SK-N-SH (cell line): ENCODE data around the gene SLC6A13. TPM values are rescaled to one million over a fixed set of nuclear protein-coding genes. Genes with fewer than 3 reads are reported as not detected.

ENCODE experiments used
- CTCF ChIA-PET: fragments of 300-600, 350-600 bp; formaldehyde crosslinking; extraction: SDS; loops from one replicate; lab custom pipeline; 2021; lab: Yijun Ruan, JAX
- POLR2A ChIA-PET: fragments of 350-600 bp; sonication (Branson Sonifier 250); formaldehyde crosslinking; extraction: SDS; loops from one replicate; lab custom pipeline; 2020; ENCODE audit warnings: antibody characterized with exemption, inconsistent platforms; lab: Yijun Ruan, JAX
- DNase-seq: peaks from one replicate; pipeline ENCODE4 v3.0.0; 2012
- H2AFZ ChIP-seq: fragments of 200-600 bp; sonication (generic); 2 replicates; pipeline ENCODE4 v1.8.1; 2016; ENCODE audit warnings: antibody characterized with exemption, mild to moderate bottlenecking, low read depth
- H3F3A ChIP-seq: fragments of 200-600 bp; sonication (generic); replicated peaks from 2 replicates; pipeline ENCODE3; 2016; ENCODE audit warnings: antibody characterized with exemption, mild to moderate bottlenecking; ENCODE audit not compliant: insufficient read depth
- H3K27ac ChIP-seq, 2 experiments: fragments of 200-500 bp in 1 of 2; fragments of 200-600 bp in 1 of 2; sonication (Bioruptor generic) in 1 of 2; sonication (generic), shearing (Covaris generic) in 1 of 2; 2 replicates each; pipeline versions ENCODE4 v1.5.1 to v1.6.1; 2014 to 2016; ENCODE audit warnings: low read depth in 2 of 2, inconsistent platforms in 1 of 2, low read length in 1 of 2, mild to moderate bottlenecking in 1 of 2, mixed read lengths in 1 of 2
- H3K27me3 ChIP-seq: fragments of 200-600 bp; sonication (generic), shearing (Covaris generic); 2 replicates; pipeline ENCODE4 v1.6.1; 2016; ENCODE audit warnings: mixed run types; ENCODE audit not compliant: insufficient read depth
- H3K36me3 ChIP-seq, 2 experiments: fragments of 200-500 bp in 1 of 2; fragments of 200-600 bp in 1 of 2; sonication (Bioruptor generic) in 1 of 2; sonication (generic) in 1 of 2; replicated peaks in 1 of 2; 2 replicates each; pipeline versions ENCODE3 to v1.5.1; 2014 to 2016; ENCODE audit warnings: low read length in 1 of 2, mild to moderate bottlenecking in 1 of 2; ENCODE audit not compliant: insufficient read depth in 2 of 2, control insufficient read depth in 1 of 2
- H3K4me1 ChIP-seq, 2 experiments: fragments of 200-500 bp in 1 of 2; fragments of 200-600 bp in 1 of 2; sonication (Bioruptor generic) in 1 of 2; sonication (generic), shearing (Covaris generic) in 1 of 2; 2 replicates each; pipeline versions ENCODE4 v1.5.1 to v1.6.1; 2014 to 2016; ENCODE audit warnings: low read depth in 1 of 2, low read length in 1 of 2, mixed run types in 1 of 2; ENCODE audit not compliant: insufficient read depth in 2 of 2, control insufficient read depth in 1 of 2
- H3K4me2 ChIP-seq: fragments of 200-600 bp; sonication (generic), shearing (Covaris generic); 2 replicates; pipeline ENCODE4 v1.6.1; 2017; ENCODE audit warnings: mixed run types
- H3K4me3 ChIP-seq, 2 experiments: fragments of 200-500 bp in 1 of 2; fragments of 200-600 bp in 1 of 2; sonication (Bioruptor generic) in 1 of 2; sonication (generic), shearing (Covaris generic) in 1 of 2; 2 replicates each; pipeline versions ENCODE4 v1.5.1 to v1.8.1; 2014 to 2016; ENCODE audit warnings: low read depth in 2 of 2, inconsistent platforms in 1 of 2, low read length in 1 of 2, mild to moderate bottlenecking in 1 of 2, mixed read lengths in 1 of 2, moderate library complexity in 1 of 2
- H3K79me2 ChIP-seq: fragments of 200-600 bp; sonication (generic); 2 replicates; pipeline ENCODE4 v1.8.1; 2017; ENCODE audit warnings: mild to moderate bottlenecking; ENCODE audit not compliant: insufficient read depth
- H3K9ac ChIP-seq: fragments of 200-600 bp; sonication (generic); 2 replicates; pipeline ENCODE4 v1.6.1; 2017; ENCODE audit warnings: mixed run types
- H3K9me2 ChIP-seq: fragments of 200-600 bp; sonication (generic); 2 replicates; pipeline ENCODE4 v1.6.1; 2017; ENCODE audit warnings: mixed run types
- H3K9me3 ChIP-seq: fragments of 200-600 bp; sonication (generic); 2 replicates; pipeline ENCODE4 v1.6.1; 2017; ENCODE audit warnings: mixed run types, mild to moderate bottlenecking, moderate library complexity
- H4K20me1 ChIP-seq: fragments of 200-600 bp; sonication (generic); 2 replicates; pipeline ENCODE4 v1.6.1; 2017; ENCODE audit warnings: mild to moderate bottlenecking, mixed run types; ENCODE audit not compliant: insufficient read depth
- CHD2 ChIP-seq: fragments of 150-350 bp; IDR thresholded peaks from 2 replicates; pipeline ENCODE4 v1.6.1; 2018; ENCODE audit warnings: low read length; ENCODE audit not compliant: partially characterized antibody
- CTCF ChIP-seq: fragments of 200-600 bp; sonication (generic); IDR thresholded peaks from 2 replicates; pipeline ENCODE4 v1.6.1; 2017; ENCODE audit warnings: antibody characterized with exemption, mild to moderate bottlenecking, moderate library complexity
- FOSL2 ChIP-seq: IDR thresholded peaks from 2 replicates; pipeline ENCODE4 v1.4.0; 2012; ENCODE audit warnings: low read depth, mild to moderate bottlenecking, moderate library complexity, borderline replicate concordance
- FOXM1 ChIP-seq: IDR thresholded peaks from 2 replicates; pipeline ENCODE4 v1.4.0; 2012; ENCODE audit warnings: low read depth, mild to moderate bottlenecking
- GATA2 ChIP-seq: sonication (generic); formaldehyde crosslinking; IDR thresholded peaks from 2 replicates; pipeline ENCODE4 v1.5.0; 2020; ENCODE audit warnings: mild to moderate bottlenecking, missing genetic modification reagents
- IRF3 ChIP-seq: fragments of 150-350 bp; IDR thresholded peaks from 2 replicates; pipeline ENCODE4 v1.6.1; 2016; ENCODE audit warnings: mild to moderate bottlenecking, low read depth, low read length
- MAX ChIP-seq: IDR thresholded peaks from 2 replicates; pipeline ENCODE4 v1.4.0; 2012; ENCODE audit warnings: low read depth
- MEF2A ChIP-seq: IDR thresholded peaks from 2 replicates; pipeline ENCODE4 v1.4.0; 2012; ENCODE audit warnings: low read depth, borderline replicate concordance
- MXI1 ChIP-seq: IDR thresholded peaks from 2 replicates; pipeline ENCODE4 v1.6.1; 2012; ENCODE audit warnings: mild to moderate bottlenecking, low read depth, low read length, improper control_type of control experiment
- NFIC ChIP-seq: IDR thresholded peaks from 2 replicates; pipeline ENCODE4 v1.4.0; 2012; ENCODE audit warnings: borderline replicate concordance
- NRF1 ChIP-seq: IDR thresholded peaks from 2 replicates; pipeline ENCODE4 v1.6.1; 2012; ENCODE audit warnings: low read depth, mild to moderate bottlenecking, low read length
- POLR2AphosphoS5 ChIP-seq: IDR thresholded peaks from 2 replicates; pipeline ENCODE4 v1.6.1; 2012; ENCODE audit warnings: low read depth, low read length
- RAD21 ChIP-seq: IDR thresholded peaks from 2 replicates; pipeline ENCODE4 v1.6.1; 2012; ENCODE audit warnings: mild to moderate bottlenecking, low read length
- REST ChIP-seq: IDR thresholded peaks from 2 replicates; pipeline ENCODE4 v1.6.1; 2012; ENCODE audit warnings: mild to moderate bottlenecking, low read depth, low read length, moderate library complexity
- RFX5 ChIP-seq: IDR thresholded peaks from 2 replicates; pipeline ENCODE4 v1.6.1; 2012; ENCODE audit warnings: mild to moderate bottlenecking, improper control_type of control experiment, low read length
- RXRA ChIP-seq: IDR thresholded peaks from 2 replicates; pipeline ENCODE4 v1.4.0; 2012; ENCODE audit warnings: low read depth, mild to moderate bottlenecking, borderline replicate concordance
- TAF1 ChIP-seq: IDR thresholded peaks from 2 replicates; pipeline ENCODE4 v1.6.1; 2012; ENCODE audit warnings: low read depth, mild to moderate bottlenecking, low read length, moderate library complexity, borderline replicate concordance
- TEAD4 ChIP-seq: IDR thresholded peaks from 2 replicates; pipeline ENCODE4 v1.4.0; 2012; ENCODE audit warnings: mild to moderate bottlenecking, borderline replicate concordance; ENCODE audit not compliant: insufficient read depth
- USF2 ChIP-seq: fragments of 150-350 bp; IDR thresholded peaks from 2 replicates; pipeline ENCODE4 v1.6.1; 2017; ENCODE audit warnings: antibody characterized with exemption, low read length, low read depth, borderline replicate concordance
- YY1 ChIP-seq: IDR thresholded peaks from 2 replicates; pipeline ENCODE4 v1.4.0; 2012; ENCODE audit warnings: low read depth, mild to moderate bottlenecking
- WGBS: methylation state at CpG from one replicate; pipeline ENCODE4 v1.1.6; 2017; ENCODE audit warnings: low lambda C conversion rate; 5-methylcytosine and 5-hydroxymethylcytosine counted together
- polyA plus RNA-seq, 3 experiments: library from polyadenylated mRNA; depleted of rRNA; stranded (reverse); fragments of >200 nt; gene quantifications; 2 replicates each; pipeline ENCODE4 v1.2.3, GENCODE V29; 2012

SLC6A13 gene
- polyA plus RNA-seq, 1 of the 3 experiments (the other 2 are of a cell fraction): 0.05 TPM

GRCh38 chr12:227923-228845 is 34.5 kb downstream of the SLC6A13 start:
- WGBS: 52% methylated on average over 17 of the region's 18 CpGs
- TF ChIP-seq USF2: no peak
- no peak for TF ChIP-seq CTCF
- no peak for TF ChIP-seq NFIC
- no peak for TF ChIP-seq TAF1
- no peak for TF ChIP-seq FOXM1
- TF ChIP-seq MXI1: no peak
- TF ChIP-seq REST: no peak
- TF ChIP-seq TEAD4: no peak
- TF ChIP-seq FOSL2: no peak
- TF ChIP-seq CHD2: no peak
- no peak for TF ChIP-seq MEF2A
- TF ChIP-seq GATA2: no peak
- no peak for TF ChIP-seq NRF1
- no peak for TF ChIP-seq POLR2AphosphoS5
- TF ChIP-seq RAD21: no peak
- TF ChIP-seq IRF3: no peak
- no peak for TF ChIP-seq MAX
- no peak for TF ChIP-seq RFX5
- TF ChIP-seq RXRA: no peak
- TF ChIP-seq YY1: no peak
- Histone ChIP-seq H3K9ac (no peak overlapping the region), H3K79me2 (no peaks in the 10 kb centered on the region), H3K36me3 (no peaks in the 10 kb centered on the region), H3F3A (no peaks in the 10 kb centered on the region), H3K27me3 (peaks cover 5% of the 10 kb centered on the region; the same call in 1 of the 2 replicates), H3K9me3 (no peaks in the 10 kb centered on the region), H3K9me2 (no peaks in the 10 kb centered on the region), H4K20me1 (no peaks in the 10 kb centered on the region), H3K4me3 (no peak overlapping the region), H3K4me2 (no peak overlapping the region), H3K4me1 (no peaks in the 10 kb centered on the region; a peak in 1 of 4 replicates), H3K27ac (no peak overlapping the region), H2AFZ (no peak overlapping the region)
- POLR2A ChIA-PET: no interaction called here
- no peak for DNase-seq
- CTCF ChIA-PET: interaction anchor here (1.5 kb wide), 1 partner anchor 8 kb away, joined by 3 read pairs; no protein-coding TSS in a partner anchor
